K562 (cell line): Measurements from ENCODE around the gene CACNA1I. TPM values are rescaled to one million over a fixed set of nuclear protein-coding genes. Genes with fewer than 3 reads are reported as not detected.

Experiments
- PCBP1 ChIP-seq: fragments of 200-400 bp; formaldehyde crosslinking; IDR thresholded peaks from 2 replicates; pipeline ENCODE4 v1.6.1; 2018; ENCODE audit warnings: mild to moderate bottlenecking, low read depth, low read length; ENCODE audit not compliant: poor library complexity, severe bottlenecking
- PHF8 ChIP-seq: fragments of 200-600 bp; sonication (generic); IDR thresholded peaks from 2 replicates; pipeline ENCODE4 v1.6.1; 2012; ENCODE audit warnings: mixed run types, mild to moderate bottlenecking, inconsistent platforms, low read length, moderate library complexity, borderline replicate concordance
- SMARCC2 ChIP-seq: fragments of 450-650 bp; IDR thresholded peaks from 2 replicates; pipeline ENCODE4 v1.6.1; 2017; ENCODE audit warnings: antibody characterized with exemption, moderate library complexity, mild to moderate bottlenecking, low read depth
- SNRNP70 ChIP-seq: fragments of 200-400 bp; formaldehyde crosslinking; optimal IDR thresholded peaks from 2 replicates; pipeline ENCODE3; 2017; ENCODE audit warnings: low read depth, low read length
- U2AF2 ChIP-seq: fragments of 200-400 bp; formaldehyde crosslinking; optimal IDR thresholded peaks from 2 replicates; pipeline ENCODE3; 2017; ENCODE audit warnings: low read depth, mild to moderate bottlenecking, low read length
- ZBTB12 ChIP-seq: fragments of 250-450 bp; sonication (Bioruptor Pico); IDR thresholded peaks from 2 replicates; pipeline ENCODE4 v1.4.0; 2020
- ZNF444 ChIP-seq: fragments of 250-450 bp; sonication (Bioruptor Pico); IDR thresholded peaks from 2 replicates; pipeline ENCODE4 v1.4.0; 2020; ENCODE audit warnings: mild to moderate bottlenecking, moderate library complexity
- ZNF609 ChIP-seq: sonication (generic); formaldehyde crosslinking; IDR thresholded peaks from 2 replicates; pipeline ENCODE4 v1.8.1; 2023; ENCODE audit warnings: missing genetic modification reagents, mild to moderate bottlenecking, borderline replicate concordance
- ZNF830 ChIP-seq: fragments of 250-450 bp; sonication (Bioruptor Pico); IDR thresholded peaks from 2 replicates; pipeline ENCODE4 v1.5.0; 2021; ENCODE audit warnings: mild to moderate bottlenecking
- polyA plus RNA-seq, 8 experiments: library from polyadenylated mRNA; depleted of rRNA in 4 of 8; stranded (reverse) in 5 of 8; unstranded in 3 of 8; fragments of >200 nt; fragmentation: Nextera tagmentation in 2 of 8; fragmentation: Illumina TruSeq in 1 of 8; extraction: Ambion mirVana in 2 of 8; extraction: Trizol in 1 of 8; gene quantifications; 2 replicates each; pipeline versions ENCODE4 v1.2.1 to v1.2.3, GENCODE V29; 2011 to 2014; ENCODE audit warnings: inconsistent platforms in 1 of 8, missing spikeins in 1 of 8
- total RNA-seq, 7 experiments: library from RNA; depleted of rRNA in 6 of 7; stranded (reverse); fragments of >200 nt in 6 of 7; fragmentation: Illumina TruSeq in 2 of 7; extraction: Trizol in 2 of 7; gene quantifications; 2 replicates each; pipeline versions ENCODE4 v1.2.1 to v1.2.3, GENCODE V29; 2011 to 2021; ENCODE audit warnings: low replicate concordance in 1 of 7

The CACNA1I gene
- total and polyA plus RNA-seq, 9 of the 15 experiments (the other 6 are each of a cell fraction or from before 2014, with no cell fraction given), result 0.01 to 0.79 (median 0.32) TPM; not detected in 1

GRCh38 chr22:39635719-39636118, 65.2 kb downstream of the CACNA1I start (continued):
- TF ChIP-seq ZBTB12, result no peak
- no peak for TF ChIP-seq PCBP1
- no peak for TF ChIP-seq SMARCC2
- no peak for TF ChIP-seq ZNF830 (CRISPR knock-in tag)
- no peak for TF ChIP-seq ZNF609
- TF ChIP-seq U2AF2, result no peak
- no peak for TF ChIP-seq ZNF444 (CRISPR knock-in tag)
- TF ChIP-seq PHF8, result no peak
- TF ChIP-seq SNRNP70, result no peak
